ENCODE measurements around the gene SPAG9.

Gene SPAG9

GRCh38 chr17:51120739-51121619, at the start of gene SPAG9:
Gene SPAG9 (minus strand): TSS chr17:51120868. CDS start chr17:51120656, 212 bp downstream.
- peak; percentile 96 for DNase-seq (ENCODE audit: low read depth)

GRCh38 chr17:51169340-51169739, 48.7 kb upstream of the SPAG9 start:
- no peak for DNase-seq (ENCODE audit: low read depth)

GRCh38 chr17:51166987-51167931, 46.6 kb upstream of the SPAG9 start:
- DNase-seq (ENCODE audit: low read depth) = no peak

- peak; percentile 81 for DNase-seq (ENCODE audit: low read depth)
Observed at GRCh38 chr17:51166198-51166986, 45.7 kb upstream of the SPAG9 start, which contains the start of gene NME2. Gene NME2 (plus strand): TSS chr17:51166411. CDS start chr17:51166831, 420 bp downstream.

- peak; percentile 42 for DNase-seq (ENCODE audit: low read depth)
Observed at GRCh38 chr17:51165680-51166197, 45.1 kb upstream of the SPAG9 start.

- no peak for DNase-seq (ENCODE audit: low read depth)
Observed at GRCh38 chr17:51164911-51165679, 44.4 kb upstream of the SPAG9 start.

- no peak for DNase-seq (ENCODE audit: low read depth)
Observed at GRCh38 chr17:51161541-51161940, 40.9 kb upstream of the SPAG9 start.

- no peak for DNase-seq (ENCODE audit: low read depth)
Observed at GRCh38 chr17:51159604-51160003, 38.9 kb upstream of the SPAG9 start.

- DNase-seq (ENCODE audit: low read depth) = no peak
Observed at GRCh38 chr17:51155416-51155815, 34.7 kb upstream of the SPAG9 start.

GRCh38 chr17:51154176-51154575, 33.5 kb upstream of the SPAG9 start:
- peak; percentile 38 for DNase-seq (ENCODE audit: low read depth)

GRCh38 chr17:51153210-51154072, 32.8 kb upstream of the SPAG9 start, which contains the start of gene NME1:
Gene NME1 (plus strand): TSS chr17:51153559. CDS start chr17:51155655, 2,096 bp downstream.
- DNase-seq (ENCODE audit: low read depth) = peak; percentile 100

- DNase-seq (ENCODE audit: low read depth) = peak; percentile 35
Observed at GRCh38 chr17:51152766-51153209, 32.1 kb upstream of the SPAG9 start.

GRCh38 chr17:51150932-51151331, 30.3 kb upstream of the SPAG9 start:
- no peak for DNase-seq (ENCODE audit: low read depth)

- no peak for DNase-seq (ENCODE audit: low read depth)
Observed at GRCh38 chr17:51149163-51149562, 28.5 kb upstream of the SPAG9 start.

GRCh38 chr17:51147650-51148049, 27.0 kb upstream of the SPAG9 start:
- peak; percentile 49 for DNase-seq (ENCODE audit: low read depth)

- no peak for DNase-seq (ENCODE audit: low read depth)
Observed at GRCh38 chr17:51144266-51145022, 23.8 kb upstream of the SPAG9 start.

- no peak for DNase-seq (ENCODE audit: low read depth)
Observed at GRCh38 chr17:51142597-51142996, 21.9 kb upstream of the SPAG9 start.

- no peak for DNase-seq (ENCODE audit: low read depth)
Observed at GRCh38 chr17:51135956-51136355, 15.3 kb upstream of the SPAG9 start.

GRCh38 chr17:51133365-51133764, 12.7 kb upstream of the SPAG9 start:
- DNase-seq (ENCODE audit: low read depth) = no peak

All from iris pigment epithelial cell (primary cell).